LNCaP clone FGC (cell line): Measurements from ENCODE around the gene BTRC.
"Not testable (repeated sequence)": the region's sequence is repeated elsewhere in the genome, so short reads cannot be mapped to it uniquely, and the experiment has no call there.

ENCODE experiments used
- DNase-seq: peaks from one replicate; pipeline ENCODE4 v3.0.0-alpha.2; 2011; ENCODE audit warnings: low read depth
- H3K4me3 ChIP-seq: 2 replicates; pipeline ENCODE4 v1.5.1; 2011; ENCODE audit warnings: mild to moderate bottlenecking, low read depth, low read length, control low read depth
- CTCF ChIP-seq: IDR thresholded peaks from 2 replicates; pipeline ENCODE4 v1.5.1; 2012; ENCODE audit warnings: mild to moderate bottlenecking; ENCODE audit not compliant: control insufficient read depth, insufficient read depth; ENCODE audit errors: extremely low read depth

Gene BTRC

GRCh38 chr10:101358706-101359300 lies 4.8 kb downstream of the BTRC start:
- DNase-seq = no peak
- no peak overlapping the region for H3K4me3 ChIP-seq
- no peak for TF ChIP-seq CTCF

- not testable (repeated sequence) for H3K4me3 ChIP-seq
These were observed 6.1 kb downstream of the BTRC start for GRCh38 chr10:101360090-101360489.

GRCh38 chr10:101360841-101361240 lies 6.9 kb downstream of the BTRC start:
- not testable (repeated sequence) for H3K4me3 ChIP-seq, DNase-seq

More at GRCh38 chr10:101360090-101360489, 6.1 kb downstream of the BTRC start:
- not testable (repeated sequence) for DNase-seq

GRCh38 chr10:101363850-101364400 lies 10.0 kb downstream of the BTRC start:
- no peak overlapping the region for H3K4me3 ChIP-seq
- no peak for DNase-seq
- TF ChIP-seq CTCF = no peak

GRCh38 chr10:101364721-101365120 lies 10.8 kb downstream of the BTRC start:
- no peak for TF ChIP-seq CTCF
- no peak for DNase-seq
- H3K4me3 ChIP-seq = no peak overlapping the region

- H3K4me3 ChIP-seq = no peak overlapping the region
These were observed 13.8 kb downstream of the BTRC start for GRCh38 chr10:101367569-101368453.

GRCh38 chr10:101373063-101373462 lies 19.1 kb downstream of the BTRC start:
- no peak for DNase-seq
- no peak for TF ChIP-seq CTCF
- H3K4me3 ChIP-seq = no peak overlapping the region

More at GRCh38 chr10:101367569-101368453, 13.8 kb downstream of the BTRC start:
- DNase-seq = no peak
- TF ChIP-seq CTCF = no peak

GRCh38 chr10:101373993-101374392 lies 20.0 kb downstream of the BTRC start:
- DNase-seq, H3K4me3 ChIP-seq: not testable (repeated sequence)
